Nephron (organoid): ENCODE results near the gene RTEL1.
A peak's percentile ranks its signal among the peaks of the same experiment; 100 is the strongest.

Experiments used
- H3K27ac Mint-ChIP-seq, 3 experiments: 2 replicates each; pipeline ENCODE4 v1.8.0; 2020; ENCODE audit warnings: mixed read lengths in 3 of 3, mild to moderate bottlenecking in 2 of 3, moderate library complexity in 1 of 3
- H3K27me3 Mint-ChIP-seq: 2 replicates; pipeline ENCODE4 v1.8.0; 2021; ENCODE audit warnings: low read depth, mild to moderate bottlenecking, moderate library complexity, mixed read lengths
- H3K36me3 Mint-ChIP-seq: 2 replicates; pipeline ENCODE4 v1.8.0; 2020; ENCODE audit warnings: low read depth, mixed read lengths
- H3K4me1 Mint-ChIP-seq: 2 replicates; pipeline ENCODE4 v1.8.0; 2020; ENCODE audit warnings: mixed read lengths
- H3K4me3 Mint-ChIP-seq, 3 experiments: 2 replicates each; pipeline ENCODE4 v1.8.0; 2020; ENCODE audit warnings: mild to moderate bottlenecking in 3 of 3, mixed read lengths in 3 of 3, moderate library complexity in 2 of 3
- H3K9me3 Mint-ChIP-seq: 2 replicates; pipeline ENCODE4 v1.8.0; 2020; ENCODE audit warnings: mixed read lengths
- TF ChIP-seq, protein P1 (sequence below), 3 experiments: fragments of 200-600 bp; sonication (generic); IDR thresholded peaks; one replicate each; pipeline ENCODE4 v1.5.0; 2021; ENCODE audit warnings: antibody characterized with exemption in 3 of 3; ENCODE audit not compliant: unreplicated experiment in 3 of 3

The RTEL1 gene

GRCh38 chr20:63653041-63653973, 4.8 kb upstream of the RTEL1 start, which contains the start of gene STMN3:
STMN3 (minus strand) TSS chr20:63653424; CDS start chr20:63653345, 79 bp downstream.
- no peaks in the 10 kb centered on the region for H3K36me3 Mint-ChIP-seq
- TF ChIP-seq, protein P1, sequence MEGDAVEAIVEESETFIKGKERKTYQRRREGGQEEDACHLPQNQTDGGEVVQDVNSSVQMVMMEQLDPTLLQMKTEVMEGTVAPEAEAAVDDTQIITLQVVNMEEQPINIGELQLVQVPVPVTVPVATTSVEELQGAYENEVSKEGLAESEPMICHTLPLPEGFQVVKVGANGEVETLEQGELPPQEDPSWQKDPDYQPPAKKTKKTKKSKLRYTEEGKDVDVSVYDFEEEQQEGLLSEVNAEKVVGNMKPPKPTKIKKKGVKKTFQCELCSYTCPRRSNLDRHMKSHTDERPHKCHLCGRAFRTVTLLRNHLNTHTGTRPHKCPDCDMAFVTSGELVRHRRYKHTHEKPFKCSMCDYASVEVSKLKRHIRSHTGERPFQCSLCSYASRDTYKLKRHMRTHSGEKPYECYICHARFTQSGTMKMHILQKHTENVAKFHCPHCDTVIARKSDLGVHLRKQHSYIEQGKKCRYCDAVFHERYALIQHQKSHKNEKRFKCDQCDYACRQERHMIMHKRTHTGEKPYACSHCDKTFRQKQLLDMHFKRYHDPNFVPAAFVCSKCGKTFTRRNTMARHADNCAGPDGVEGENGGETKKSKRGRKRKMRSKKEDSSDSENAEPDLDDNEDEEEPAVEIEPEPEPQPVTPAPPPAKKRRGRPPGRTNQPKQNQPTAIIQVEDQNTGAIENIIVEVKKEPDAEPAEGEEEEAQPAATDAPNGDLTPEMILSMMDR (IDR thresholded peaks at IDR 0.05; ENCODE audit: unreplicated experiment in 3 of 3): no peak
- peak within 1 kb of the TSS; percentile 74 to 92 (median 90) for H3K4me3 Mint-ChIP-seq
- peaks cover 9% of the 10 kb centered on the region for H3K27me3 Mint-ChIP-seq
- H3K4me1 Mint-ChIP-seq: peaks cover 9% of the 10 kb centered on the region
- H3K27ac Mint-ChIP-seq: peak within 1 kb of the TSS; percentile 89 to 92 (median 92)
- H3K9me3 Mint-ChIP-seq: no peaks in the 10 kb centered on the region

DNA sequence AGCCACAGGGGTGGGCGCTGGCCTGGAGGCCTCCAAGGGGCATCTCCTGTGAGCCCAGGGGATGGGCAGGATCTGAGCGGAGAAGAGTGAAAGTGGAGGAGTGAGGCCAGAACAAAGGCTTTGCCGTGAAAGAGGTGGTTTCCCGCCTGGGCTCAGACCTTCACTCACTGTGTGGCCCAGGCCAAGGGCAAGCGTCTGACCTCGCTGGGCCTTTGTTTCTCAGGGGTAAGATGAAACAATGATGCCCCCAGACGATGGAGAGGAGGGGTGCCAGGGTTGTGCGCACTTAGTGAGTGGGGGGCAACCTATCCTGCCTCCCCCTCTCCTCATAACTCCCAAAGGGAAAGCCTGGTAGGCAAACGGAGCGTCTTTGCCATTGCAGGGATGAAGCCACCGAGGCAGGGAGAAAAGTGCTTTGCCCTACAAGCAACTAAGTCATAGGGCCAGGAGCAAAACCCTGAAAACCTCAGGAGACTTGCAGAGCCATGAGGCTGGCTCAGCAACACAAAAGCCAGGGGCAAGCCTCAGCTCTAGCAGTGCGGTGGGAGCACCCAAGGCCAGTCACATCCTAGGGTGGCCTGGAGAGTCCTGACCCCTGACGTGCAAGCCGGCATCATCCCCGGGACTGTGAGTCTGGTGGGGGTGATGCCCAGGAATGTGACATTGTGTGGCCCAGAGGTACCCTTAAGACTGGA, 4.0 kb upstream of the RTEL1 start:
- no peaks in the 10 kb centered on the region for H3K36me3 Mint-ChIP-seq
- peaks cover 17% of the 10 kb centered on the region for H3K4me1 Mint-ChIP-seq
- H3K27me3 Mint-ChIP-seq: peaks cover 9% of the 10 kb centered on the region
- peak overlapping the region; percentile 89 to 92 (median 92) for H3K27ac Mint-ChIP-seq
- peak overlapping the region; percentile 74 to 81 (median 80) for H3K4me3 Mint-ChIP-seq
- TF ChIP-seq, protein P1 (IDR thresholded peaks at IDR 0.05; ENCODE audit: unreplicated experiment in 3 of 3): no peak
- H3K9me3 Mint-ChIP-seq: no peaks in the 10 kb centered on the region

DNA sequence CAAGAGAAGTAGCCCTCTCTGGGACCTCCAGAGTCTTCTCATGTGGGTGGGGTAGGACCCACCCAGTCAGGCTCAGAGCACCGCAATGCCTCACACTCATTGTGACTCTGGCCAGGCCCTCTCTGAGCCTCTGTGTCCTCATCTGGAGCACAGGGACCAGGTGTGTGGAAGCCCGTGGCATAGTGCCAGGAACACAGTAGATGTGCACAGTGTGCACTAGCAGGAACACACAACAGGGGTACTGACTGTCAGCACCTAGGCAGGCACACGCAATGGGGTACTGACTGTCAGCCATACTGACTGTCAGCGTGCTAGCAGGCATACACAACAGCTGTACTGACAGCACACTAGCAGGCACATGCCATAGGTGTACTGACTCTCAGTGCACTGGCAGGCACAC, 2.9 kb upstream of the RTEL1 start:
- H3K27me3 Mint-ChIP-seq: peaks cover 9% of the 10 kb centered on the region
- no peaks in the 10 kb centered on the region for H3K36me3 Mint-ChIP-seq

DNA sequence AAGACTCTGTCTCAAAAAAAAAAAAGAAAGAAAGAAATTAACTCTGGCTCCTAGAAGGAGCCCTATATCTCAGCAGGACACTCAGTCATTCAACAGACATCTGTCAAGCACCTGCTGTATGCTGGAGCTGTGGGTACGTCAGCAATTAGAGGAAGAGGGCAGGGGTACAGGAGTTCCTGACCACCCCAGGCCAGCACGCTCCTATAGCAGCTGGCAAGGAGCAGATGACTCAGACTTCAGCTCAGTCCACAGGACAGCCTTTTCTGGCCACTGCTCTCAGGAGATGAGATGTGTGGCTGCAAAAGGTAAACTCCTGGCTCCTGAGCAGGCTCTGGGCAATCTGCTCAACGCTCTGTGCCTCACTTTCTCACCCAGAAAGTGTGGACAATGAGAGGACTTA, 1.7 kb upstream of the RTEL1 start:
- Mint-ChIP-seq H3K4me3 (peak overlapping the region; percentile 47 to 98 (median 95)), H3K27me3 (peaks cover 3% of the 10 kb centered on the region), H3K9me3 (no peaks in the 10 kb centered on the region), H3K27ac (peak overlapping the region in 2 of 3 experiments; percentile 47 to 61), H3K4me1 (peaks cover 24% of the 10 kb centered on the region), H3K36me3 (peaks cover 3% of the 10 kb centered on the region)
- TF ChIP-seq, protein P1 (IDR thresholded peaks at IDR 0.05; ENCODE audit: unreplicated experiment in 3 of 3): no peak

More for the DNA sequence above, 2.9 kb upstream of the RTEL1 start:
- peaks cover 25% of the 10 kb centered on the region for H3K4me1 Mint-ChIP-seq
- H3K4me3 Mint-ChIP-seq: peak overlapping the region; percentile 9 to 63 (median 36)
- TF ChIP-seq, protein P1 (IDR thresholded peaks at IDR 0.05; ENCODE audit: unreplicated experiment in 3 of 3): no peak
- no peaks in the 10 kb centered on the region for H3K9me3 Mint-ChIP-seq
- peak overlapping the region in 1 of 3 experiments; percentile 11 for H3K27ac Mint-ChIP-seq

DNA sequence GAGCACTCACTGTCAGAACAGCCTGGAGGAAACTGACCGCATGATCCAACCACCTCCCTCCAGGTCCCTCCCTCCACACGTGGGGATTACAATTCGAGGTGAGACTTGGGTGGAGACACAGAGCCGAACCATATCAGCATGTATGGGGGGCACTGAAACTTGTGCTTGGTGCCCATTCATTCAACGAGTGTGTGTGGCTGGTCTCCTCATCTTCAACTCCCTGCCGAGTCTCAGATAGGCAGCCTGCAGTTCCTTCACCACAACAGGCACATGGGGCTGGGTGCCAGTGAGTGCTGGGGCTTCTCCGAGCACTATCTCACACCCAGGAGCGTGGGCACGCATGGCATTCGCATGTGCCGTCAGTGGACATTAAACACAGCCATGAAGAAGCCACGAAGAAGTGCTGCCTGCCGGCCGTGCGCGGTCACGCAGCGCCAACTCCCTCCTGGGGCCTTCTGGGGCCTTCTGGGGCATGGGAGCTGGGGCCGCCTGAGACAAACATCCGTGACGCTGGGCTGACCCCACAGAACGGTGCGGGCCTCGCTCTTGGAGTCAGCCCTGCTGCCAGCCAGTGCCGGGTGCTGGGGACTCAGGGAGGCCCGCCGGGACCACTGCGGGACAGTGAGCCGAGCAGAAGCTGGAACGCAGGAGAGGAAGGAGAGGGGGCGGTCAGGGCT, 714 bp upstream of the RTEL1 start:
- Mint-ChIP-seq H3K27me3 (no peaks in the 10 kb centered on the region), H3K4me3 (peak overlapping the region; percentile 95 to 98 (median 96)), H3K4me1 (peaks cover 21% of the 10 kb centered on the region), H3K36me3 (peaks cover 5% of the 10 kb centered on the region), H3K27ac (peak overlapping the region; percentile 95 to 99 (median 96)), H3K9me3 (no peaks in the 10 kb centered on the region)
- TF ChIP-seq, protein P1 (IDR thresholded peaks at IDR 0.05; ENCODE audit: unreplicated experiment in 3 of 3): no peak
